GM12891 (cell line): ENCODE measurements around the gene CRK.
"Not testable (repeated sequence)": the region's sequence is repeated elsewhere in the genome, so short reads cannot be mapped to it uniquely, and the experiment has no call there.

Experiments used
- DNase-seq: peaks from one replicate; pipeline ENCODE4 v3.0.0; 2011; ENCODE audit warnings: low spot score; ENCODE audit not compliant: insufficient read length
- FAIRE-seq: peaks from 2 replicates; lab custom pipeline; 2011; peaks lifted over from hg19 to GRCh38; lab: Jason Lieb, UNC
- PAX5 ChIP-seq: IDR thresholded peaks from 2 replicates; pipeline ENCODE4 v1.6.1; 2011; ENCODE audit warnings: low read length, moderate library complexity, mild to moderate bottlenecking; ENCODE audit not compliant: insufficient read depth, severe bottlenecking
- POLR2A ChIP-seq: IDR thresholded peaks from 2 replicates; pipeline ENCODE4 v1.6.1; 2011; ENCODE audit warnings: low read depth, low read length, control low read depth
- POLR2AphosphoS5 ChIP-seq: IDR thresholded peaks from 2 replicates; pipeline ENCODE4 v1.6.1; 2011; ENCODE audit warnings: low read depth, low read length, control low read depth
- POU2F2 ChIP-seq: IDR thresholded peaks from 2 replicates; pipeline ENCODE4 v1.6.1; 2011; ENCODE audit warnings: low read depth, mild to moderate bottlenecking, control low read depth, low read length, moderate library complexity
- SPI1 ChIP-seq: IDR thresholded peaks from 2 replicates; pipeline ENCODE4 v1.6.1; 2011; ENCODE audit warnings: low read depth, low read length, control low read depth
- TAF1 ChIP-seq: IDR thresholded peaks from 2 replicates; pipeline ENCODE4 v1.6.1; 2011; ENCODE audit warnings: low read depth, low read length, control low read depth

The CRK gene

DNA sequence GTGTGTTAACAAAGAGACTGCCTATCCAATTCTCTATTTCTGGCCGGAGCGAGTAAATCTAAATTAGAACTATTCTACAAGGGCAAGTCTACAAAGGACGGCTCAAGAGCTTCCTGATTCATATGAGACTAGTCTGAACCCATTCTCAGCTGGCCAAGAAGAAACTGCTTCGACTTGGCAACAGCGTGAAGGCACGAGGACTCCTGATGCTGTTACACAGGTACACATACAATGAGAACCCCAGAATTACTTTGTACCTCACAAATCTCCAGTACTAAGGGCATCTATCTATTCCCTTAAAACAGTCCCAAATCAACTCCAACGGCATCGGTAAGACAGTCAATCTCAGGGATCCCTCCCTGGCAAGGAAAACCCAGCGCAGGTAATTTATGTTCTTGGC, 1.5 kb downstream of the CRK start:
- FAIRE-seq = no peak
- TF ChIP-seq SPI1 = no peak
- TF ChIP-seq POLR2A = 0 out of 2 replicates have a peak, but pooled peaks have one; percentile 14
- DNase-seq = no peak

- FAIRE-seq, DNase-seq: not testable (repeated sequence)
Measured at GRCh38 chr17:1453694-1454093, 2.3 kb downstream of the CRK start.

DNA sequence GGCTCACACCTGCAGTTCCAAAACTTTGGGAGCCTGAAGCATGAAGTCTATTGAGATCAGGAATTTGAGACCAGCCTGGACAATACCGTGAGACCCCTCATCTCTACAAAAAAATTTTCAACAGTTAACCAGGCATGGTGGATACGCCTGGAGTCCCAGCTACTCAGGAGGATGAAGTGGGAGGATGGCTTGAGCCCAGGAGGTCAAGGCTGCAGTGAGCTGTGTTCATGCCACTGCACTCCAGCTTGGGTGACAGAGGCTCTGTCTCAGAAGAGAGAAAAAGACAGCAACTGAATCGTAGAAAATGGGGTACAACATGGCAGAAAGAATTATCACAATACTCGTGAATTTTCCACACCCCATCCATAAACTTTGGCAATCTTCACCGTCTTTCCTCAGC, 3.2 kb downstream of the CRK start:
- no peak for TF ChIP-seq POLR2AphosphoS5
- TF ChIP-seq TAF1 = no peak
- no peak for TF ChIP-seq PAX5
- no peak for TF ChIP-seq POU2F2
- no peak for TF ChIP-seq SPI1
- TF ChIP-seq POLR2A = no peak
- DNase-seq = no peak

DNA sequence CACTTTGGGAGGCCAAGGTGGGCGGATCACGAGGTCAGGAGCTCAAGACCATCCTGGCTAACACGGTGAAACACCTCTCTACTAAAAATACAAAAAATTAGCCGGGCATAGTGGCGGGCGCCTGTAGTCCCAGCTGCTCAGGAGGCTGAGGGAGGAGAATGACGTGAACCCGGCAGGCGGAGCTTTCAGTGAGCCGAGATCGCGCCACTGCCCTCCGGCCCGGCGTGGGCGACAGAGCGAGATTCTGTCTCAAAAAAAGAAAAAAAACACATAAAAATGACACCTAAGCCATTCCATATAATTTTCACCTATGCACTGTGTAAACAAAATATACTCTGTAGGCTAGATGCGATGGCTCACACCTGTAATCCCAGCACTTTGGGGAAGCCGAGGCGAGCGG, 5.8 kb downstream of the CRK start:
- not testable (repeated sequence) for FAIRE-seq, DNase-seq

More for the DNA sequence above, 3.2 kb downstream of the CRK start:
- FAIRE-seq = no peak

DNA sequence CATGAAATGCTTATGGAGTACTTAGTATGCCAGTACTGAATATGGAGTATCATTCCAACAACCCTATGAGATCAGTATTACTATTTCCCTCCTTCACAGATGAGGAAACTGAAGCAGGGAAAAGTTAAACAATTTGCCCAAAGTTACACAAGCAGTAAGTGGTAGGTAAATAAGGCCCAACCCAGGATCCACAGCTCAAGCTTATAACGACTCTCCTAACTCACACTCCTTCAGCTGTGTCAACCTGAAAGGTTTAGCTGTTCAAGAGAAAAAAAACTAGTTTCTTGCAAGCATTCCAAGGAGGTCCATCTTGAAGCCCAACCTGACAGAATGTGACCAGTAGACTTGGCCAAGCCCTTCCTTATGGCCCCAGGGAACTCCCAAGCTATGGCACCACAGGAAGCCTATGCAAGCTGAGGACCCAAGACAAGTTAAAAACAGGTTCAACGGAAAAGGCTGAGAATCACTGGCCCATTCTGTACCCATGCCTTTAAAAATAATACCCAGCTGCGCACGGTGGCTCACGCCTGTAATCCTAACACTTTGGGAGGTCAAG, 6.5 kb downstream of the CRK start:
- no peak for FAIRE-seq
- no peak for DNase-seq
- no peak for TF ChIP-seq TAF1
- TF ChIP-seq POLR2AphosphoS5 = no peak

DNA sequence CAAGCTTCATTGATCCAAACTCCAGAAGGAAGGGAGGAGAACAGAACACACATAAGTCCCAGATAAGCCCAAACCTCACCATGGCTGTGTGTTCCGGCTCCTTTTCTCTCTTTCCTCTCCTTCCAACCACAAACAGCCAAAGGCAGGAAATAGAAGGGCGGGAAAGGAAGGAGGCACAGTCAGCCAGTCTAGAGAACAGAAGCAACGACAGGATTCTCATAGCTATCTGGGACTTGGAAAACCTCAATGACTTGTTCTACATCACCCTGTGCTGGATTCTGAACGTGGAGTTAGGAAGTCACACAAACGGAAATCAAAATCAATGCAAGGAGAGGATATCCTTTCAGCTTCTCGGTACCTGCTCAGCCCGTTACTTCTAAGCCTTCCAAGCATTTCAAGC, 9.0 kb downstream of the CRK start:
- FAIRE-seq (peak; percentile 41), DNase-seq (no peak)

DNA sequence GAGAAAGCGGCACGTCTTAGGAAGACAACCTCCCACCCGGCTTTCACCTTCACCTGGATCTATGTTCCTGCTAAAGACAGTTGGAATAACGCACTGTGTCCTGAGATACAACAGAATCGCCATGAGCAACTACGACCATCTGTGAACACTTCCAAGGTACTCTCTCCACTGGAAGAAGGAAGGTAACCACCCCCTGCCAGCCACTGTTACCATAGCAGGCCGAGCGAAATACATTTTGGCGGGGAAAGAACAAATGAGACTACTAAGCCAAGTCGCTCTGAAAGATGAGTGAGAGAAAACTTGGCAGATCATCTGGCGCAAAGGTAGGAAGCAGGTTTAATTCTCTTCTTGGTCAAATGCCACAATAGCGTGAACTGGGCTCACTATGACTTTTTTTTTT, 9.8 kb downstream of the CRK start:
- no peak for DNase-seq
- no peak for TF ChIP-seq SPI1
- no peak for TF ChIP-seq POLR2AphosphoS5
- TF ChIP-seq TAF1 = no peak
- no peak for TF ChIP-seq POU2F2
- TF ChIP-seq PAX5 = no peak
- TF ChIP-seq POLR2A = no peak

More for the DNA sequence above, 9.0 kb downstream of the CRK start:
- TF ChIP-seq POU2F2 = no peak

DNA sequence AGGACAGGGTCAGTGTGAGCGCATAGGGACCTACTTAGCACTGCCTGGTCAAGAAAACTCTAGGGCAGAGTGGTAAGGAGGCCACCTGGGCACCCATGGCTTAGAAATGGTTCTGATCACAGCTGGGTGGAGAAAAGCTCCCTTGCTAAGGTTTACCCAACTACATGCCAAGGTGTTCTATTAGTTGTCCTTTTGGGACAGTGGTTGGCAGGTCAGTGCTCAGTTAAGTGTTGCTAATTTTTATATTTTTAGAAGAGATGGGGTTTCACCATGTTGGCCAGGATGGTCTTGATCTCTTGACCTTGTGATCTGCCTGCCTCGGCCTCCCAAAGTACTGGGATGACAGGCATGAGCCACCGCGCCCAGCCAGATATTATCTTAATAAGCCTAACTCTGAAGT, 10.3 kb downstream of the CRK start:
- FAIRE-seq, DNase-seq: not testable (repeated sequence)

More for the DNA sequence above, 9.8 kb downstream of the CRK start:
- FAIRE-seq = no peak

- not testable (repeated sequence) for FAIRE-seq, DNase-seq
Measured at GRCh38 chr17:1442721-1443120, 13.3 kb downstream of the CRK start.

DNA sequence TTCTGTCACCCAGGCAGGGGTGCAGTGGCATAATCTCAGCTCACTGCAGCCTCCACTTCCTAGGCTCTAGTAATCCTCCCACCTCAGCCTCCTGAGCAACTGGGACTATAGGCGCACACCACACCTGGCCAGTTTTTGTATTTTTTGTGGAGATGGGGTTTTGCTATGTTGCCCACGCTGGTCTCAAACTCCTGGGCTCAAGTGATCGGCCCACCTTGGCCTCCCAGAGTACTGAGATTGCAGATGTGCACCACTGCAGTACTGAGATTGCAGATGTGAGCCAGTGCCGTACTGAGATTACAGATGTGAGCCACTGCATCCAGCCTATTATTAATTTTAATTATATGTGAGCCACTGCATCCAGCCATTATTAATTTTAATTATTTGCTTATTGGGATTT, 13.8 kb downstream of the CRK start:
- FAIRE-seq (no peak), DNase-seq (no peak)
- no peak for TF ChIP-seq SPI1
- no peak for TF ChIP-seq PAX5
- no peak for TF ChIP-seq POLR2A
- TF ChIP-seq POLR2AphosphoS5 = no peak; the same call in 1 of the 2 replicates
- TF ChIP-seq TAF1 = no peak
- TF ChIP-seq POU2F2 = no peak

DNA sequence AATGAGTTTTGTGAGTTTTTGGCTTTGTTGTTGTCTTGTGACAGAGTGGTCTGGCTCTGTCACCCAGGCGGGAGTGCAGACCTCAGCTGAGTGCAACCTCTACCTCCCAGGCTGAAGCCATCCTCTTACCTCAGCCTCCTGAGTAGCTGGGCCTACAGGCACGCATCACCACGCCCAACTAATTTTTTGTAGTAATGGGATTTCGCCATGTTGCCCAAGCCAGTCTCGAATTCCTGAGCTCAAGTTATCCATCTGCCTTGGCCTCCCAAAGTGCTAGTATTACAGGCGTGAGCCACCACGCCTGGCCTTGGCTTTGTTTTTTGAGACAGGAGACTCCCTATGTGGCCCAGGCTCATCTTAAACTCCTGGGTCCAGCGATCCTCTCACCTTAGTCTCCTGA, 15.1 kb downstream of the CRK start:
- TF ChIP-seq SPI1 (no peak), POLR2AphosphoS5 (no peak)
- FAIRE-seq (no peak), DNase-seq (no peak)

DNA sequence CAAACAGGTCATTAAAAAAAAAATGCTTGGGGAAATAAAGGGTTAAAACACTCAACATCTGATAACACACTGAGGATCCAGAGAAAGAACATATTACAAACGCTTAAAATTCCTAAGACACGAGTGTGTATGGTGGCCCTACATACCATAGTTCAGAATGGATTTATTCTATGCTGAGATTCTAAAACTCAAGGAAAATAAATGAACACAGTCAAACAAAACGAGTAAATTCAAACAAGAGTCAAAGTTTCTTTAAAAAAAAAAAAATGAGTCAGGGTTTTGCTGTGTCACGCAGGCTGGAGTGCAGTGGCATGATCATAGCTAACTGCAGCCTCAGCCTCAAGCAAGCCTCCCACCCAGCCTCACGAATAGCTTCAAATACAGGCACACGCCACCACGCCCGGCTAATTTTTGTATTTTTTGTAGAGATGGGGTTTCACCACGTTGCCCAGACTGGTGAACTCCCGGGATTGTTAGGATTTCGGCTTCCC, 17.4 kb downstream of the CRK start:
- FAIRE-seq (no peak), DNase-seq (no peak)
- TF ChIP-seq SPI1 = no peak
- no peak for TF ChIP-seq POLR2A
- TF ChIP-seq POU2F2 = no peak
- no peak for TF ChIP-seq PAX5
- TF ChIP-seq POLR2AphosphoS5 = no peak
- no peak for TF ChIP-seq TAF1

- FAIRE-seq (no peak), DNase-seq (no peak)
- TF ChIP-seq SPI1 (no peak), PAX5 (no peak), TAF1 (no peak), POLR2AphosphoS5 (no peak), POU2F2 (no peak), POLR2A (no peak)
Measured at GRCh38 chr17:1435326-1435725, 20.7 kb downstream of the CRK start.
